CD4-positive, alpha-beta T cell (primary cell): Measurements from ENCODE around the gene SIX3. TPM values are rescaled to one million over a fixed set of nuclear protein-coding genes. Genes with fewer than 3 reads are reported as not detected.

Experiments
- ATAC-seq: fragments of 200-7000 bp; cut with Tn5 transposase; one replicate; pipeline ENCODE4 v1.10.0; 2022; ENCODE audit warnings: mild to moderate bottlenecking; ENCODE audit not compliant: poor library complexity
- CTCF ChIA-PET: fragments of 350-600 bp; sonication (Branson Sonifier 250); formaldehyde crosslinking; loops from one replicate; lab custom pipeline; 2021; ENCODE audit warnings: antibody characterized with exemption, inconsistent platforms; lab: Charles Lee
- POLR2A ChIA-PET: fragments of 350-600 bp; sonication (Branson Sonifier 250); formaldehyde crosslinking; loops from one replicate; lab custom pipeline; 2021; ENCODE audit warnings: antibody characterized with exemption, inconsistent platforms; lab: Charles Lee
- DNase-seq, 14 experiments: peaks; one replicate each; pipeline ENCODE4 v3.0.0-alpha.2; 2013 to 2020; ENCODE audit warnings: mixed read lengths in 2 of 14
- H3K27ac ChIP-seq, 2 donors: one replicate each; pipeline versions ENCODE4 v1.5.1 to v1.7.0; 2013; ENCODE audit warnings: low read length in 2 of 2, low read depth in 1 of 2, mild to moderate bottlenecking in 1 of 2
- H3K27me3 ChIP-seq, 2 experiments: 1 replicate in 1 of 2; 2 replicates in 1 of 2; pipeline versions ENCODE4 v1.6.1 to v1.7.0; 2013; ENCODE audit warnings: low read length in 2 of 2, control low read depth in 1 of 2, mild to moderate bottlenecking in 1 of 2, moderate library complexity in 1 of 2; ENCODE audit not compliant: insufficient read depth in 2 of 2, control insufficient read depth in 1 of 2
- H3K36me3 ChIP-seq: one replicate; pipeline ENCODE4 v1.6.1; 2013; ENCODE audit warnings: low read length, control low read depth; ENCODE audit not compliant: insufficient read depth
- H3K4me1 ChIP-seq: one replicate; pipeline ENCODE4 v1.6.1; 2013; ENCODE audit warnings: low read length, control low read depth; ENCODE audit not compliant: insufficient read depth
- H3K4me3 ChIP-seq: one replicate; pipeline ENCODE4 v1.5.1; 2013; ENCODE audit warnings: mild to moderate bottlenecking, low read length, moderate library complexity
- H3K9me3 ChIP-seq, 2 experiments: 1 replicate in 1 of 2; 2 replicates in 1 of 2; pipeline versions ENCODE4 v1.6.1 to v1.7.0; 2013; ENCODE audit warnings: low read length in 2 of 2, mild to moderate bottlenecking in 2 of 2, control low read depth in 1 of 2, moderate library complexity in 1 of 2; ENCODE audit not compliant: control insufficient read depth in 1 of 2, insufficient read depth in 1 of 2
- H3K27ac Mint-ChIP-seq: one replicate; pipeline ENCODE4 v1.8.0; 2020; ENCODE audit warnings: mixed read lengths
- H3K27me3 Mint-ChIP-seq: one replicate; pipeline ENCODE4 v1.8.0; 2021; ENCODE audit warnings: mixed read lengths
- H3K36me3 Mint-ChIP-seq: one replicate; pipeline ENCODE4 v1.8.0; 2021; ENCODE audit warnings: low read depth, mixed read lengths
- H3K4me1 Mint-ChIP-seq: one replicate; pipeline ENCODE4 v1.8.0; 2021; ENCODE audit warnings: low read depth, mixed read lengths
- H3K4me3 Mint-ChIP-seq: one replicate; pipeline ENCODE4 v1.8.0; 2020; ENCODE audit warnings: mild to moderate bottlenecking, mixed read lengths
- H3K9me3 Mint-ChIP-seq: one replicate; pipeline ENCODE4 v1.8.0; 2020; ENCODE audit warnings: mixed read lengths
- CTCF ChIP-seq: fragments of 200-600 bp; IDR thresholded peaks from one replicate; pipeline ENCODE4 v1.8.0; 2022; ENCODE audit warnings: antibody characterized with exemption, mild to moderate bottlenecking
- intact Hi-C, 2 experiments: fragments of 100-400 bp; cut with DNase I in 1 of 2; cut with micrococcal nuclease in 1 of 2; formaldehyde crosslinking; loops; one replicate each; pipeline versions ENCODE4 v1.15.1 to v1.9.0; 2023 to 2025; cut with DNase I, micrococcal nuclease
- total RNA-seq, 174 experiments: library from RNA in 2 of 174; stranded (reverse) in 2 of 174; gene quantifications; one replicate each; pipeline ENCODE4 v1.2.3 and lab custom pipeline; 2021 to 2026

SIX3 gene
- total RNA-seq, 2 experiments from 2014 or later = not detected

- Histone ChIP-seq H3K36me3 (no peaks in the 10 kb centered on the region), H3K4me3 (no peak overlapping the region), H3K9me3 (peaks cover 0 to 16% of the 10 kb centered on the region in 2 experiments), H3K27ac (no peak overlapping the region), H3K27me3 (peaks cover 46 to 80% of the 10 kb centered on the region in 2 experiments), H3K4me1 (peaks cover 9% of the 10 kb centered on the region)
- CTCF ChIA-PET = no interaction called here
- Mint-ChIP-seq H3K27me3 (peaks cover 89% of the 10 kb centered on the region), H3K4me3 (no peak overlapping the region), H3K36me3 (no peaks in the 10 kb centered on the region), H3K4me1 (peaks cover 17% of the 10 kb centered on the region), H3K27ac (no peak overlapping the region), H3K9me3 (no peaks in the 10 kb centered on the region)
- TF ChIP-seq CTCF = no peak
- no peak for DNase-seq
- POLR2A ChIA-PET = no interaction called here
- ATAC-seq = no peak
- intact Hi-C loops = no loop called here
Measured at GRCh38 chr2:44927985-44928482, 13.5 kb upstream of the SIX3 start.

GRCh38 chr2:44928483-44929158, 12.9 kb upstream of the SIX3 start:
- Histone ChIP-seq H3K9me3 (peaks cover 0 to 21% of the 10 kb centered on the region in 2 experiments), H3K4me1 (peaks cover 15% of the 10 kb centered on the region), H3K27me3 (peaks cover 48 to 80% of the 10 kb centered on the region in 2 experiments), H3K36me3 (no peaks in the 10 kb centered on the region), H3K4me3 (no peak overlapping the region), H3K27ac (no peak overlapping the region)
- Mint-ChIP-seq H3K4me3 (no peak overlapping the region), H3K36me3 (no peaks in the 10 kb centered on the region), H3K9me3 (no peaks in the 10 kb centered on the region), H3K27ac (no peak overlapping the region), H3K27me3 (peaks cover 89% of the 10 kb centered on the region), H3K4me1 (peaks cover 17% of the 10 kb centered on the region)
- intact Hi-C loops = no loop called here
- CTCF ChIA-PET = no interaction called here
- POLR2A ChIA-PET = no interaction called here
- no peak for ATAC-seq
- DNase-seq = no peak
- no peak for TF ChIP-seq CTCF

DNA sequence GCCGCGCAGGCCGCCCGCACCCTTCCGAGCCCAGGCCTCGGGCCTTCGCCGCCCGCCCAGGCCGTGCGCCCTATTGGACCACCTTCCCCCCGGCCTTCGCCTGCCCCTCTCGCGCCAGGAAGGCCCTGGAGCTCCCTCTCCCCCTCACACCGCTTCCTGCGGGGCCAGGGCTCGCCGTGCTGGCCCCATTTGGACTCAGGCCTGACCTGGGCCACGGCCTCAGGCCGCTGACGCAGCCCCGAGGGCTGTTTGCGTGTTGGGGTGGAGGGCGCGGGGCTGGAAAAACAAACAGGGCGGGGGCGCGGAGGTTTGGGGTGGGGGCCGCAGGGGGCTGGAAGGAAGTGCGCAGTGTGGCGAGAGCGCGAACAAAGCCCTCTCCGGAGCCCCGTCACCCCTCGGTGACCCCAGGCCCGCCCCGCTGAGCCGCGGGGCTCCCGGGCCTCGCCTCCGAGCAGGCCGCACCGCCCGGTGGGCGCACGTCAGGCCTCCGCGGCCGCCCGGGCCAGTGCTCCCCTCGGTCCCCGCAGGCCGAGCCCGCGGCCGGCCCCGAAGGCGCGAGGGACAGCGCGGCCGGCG, 12.3 kb upstream of the SIX3 start:
- Histone ChIP-seq H3K4me3 (no peak overlapping the region), H3K27ac (no peak overlapping the region), H3K36me3 (no peaks in the 10 kb centered on the region), H3K4me1 (peaks cover 15% of the 10 kb centered on the region), H3K27me3 (peaks cover 49 to 82% of the 10 kb centered on the region in 2 experiments), H3K9me3 (peaks cover 0 to 21% of the 10 kb centered on the region in 2 experiments)
- H3K27me3 Mint-ChIP-seq = peaks cover 88% of the 10 kb centered on the region
- H3K9me3 Mint-ChIP-seq = no peaks in the 10 kb centered on the region
- CTCF ChIA-PET = no interaction called here
- no peak for TF ChIP-seq CTCF
- H3K4me1 Mint-ChIP-seq = peaks cover 17% of the 10 kb centered on the region
- ATAC-seq (no peak), DNase-seq (no peak)
- POLR2A ChIA-PET = no interaction called here
- H3K36me3 Mint-ChIP-seq = no peaks in the 10 kb centered on the region
- H3K4me3 Mint-ChIP-seq = no peak overlapping the region
- no peak overlapping the region for H3K27ac Mint-ChIP-seq
- intact Hi-C loops = no loop called here
